ENCODE results near the gene SPAG7. TPM values are rescaled to one million over a fixed set of nuclear protein-coding genes. Genes with fewer than 3 reads are reported as not detected.
A peak's percentile ranks its signal among the peaks of the same experiment; 100 is the strongest.

Gene SPAG7
- total RNA-seq, 1 experiment from 2014 or later: 23.1 TPM

GRCh38 chr17:4947010-4947410 is 20.6 kb downstream of the SPAG7 start:
- no peak for TF ChIP-seq CTCF (IDR thresholded peaks at IDR 0.05; ENCODE audit: insufficient read depth in 1 of 2, low read depth in 1 of 2, low read length in 1 of 2, severe bottlenecking in 1 of 2, unreplicated experiment in 1 of 2)
- Mint-ChIP-seq H3K9me3 (ENCODE audit: unreplicated experiment) (no peaks in the 10 kb centered on the region), H3K4me3 (ENCODE audit: unreplicated experiment) (peak overlapping the region; percentile 85), H3K4me1 (ENCODE audit: low read depth, unreplicated experiment) (peaks cover 10% of the 10 kb centered on the region), H3K27me3 (ENCODE audit: insufficient read depth, unreplicated experiment) (no peaks in the 10 kb centered on the region), H3K36me3 (ENCODE audit: insufficient read depth, unreplicated experiment) (peaks cover 43% of the 10 kb centered on the region), H3K27ac (ENCODE audit: unreplicated experiment) (peak overlapping the region; percentile 87)
- POLR2A ChIA-PET: no interaction called here
- no peaks in the 10 kb centered on the region for H3K9me3 ChIP-seq
- H3K27me3 ChIP-seq (replicated peaks; ENCODE audit: control insufficient read depth, insufficient read depth, low read length): no peaks in the 10 kb centered on the region
- H3K4me3 ChIP-seq (ENCODE audit: low read depth, low read length): peak overlapping the region; percentile 97
- BruUV-seq (replicated peaks): no TSS peak
- H3K4me1 ChIP-seq: peaks cover 15% of the 10 kb centered on the region
- DNase-seq: no peak
- intact Hi-C loops (cut with micrococcal nuclease; ENCODE audit: unreplicated experiment): no loop called here
- H3K36me3 ChIP-seq (ENCODE audit: control insufficient read depth, insufficient read depth, low read length): no peaks in the 10 kb centered on the region; the same call in 1 of the 2 replicates
- CTCF ChIA-PET: interaction anchor here (0.8 kb wide), 1 partner anchor 20 kb away, joined by 3 read pairs; the partner anchor contains the start of gene SPAG7

- BruUV-seq (replicated peaks): TSS peak; percentile 56
- peaks cover 11% of the 10 kb centered on the region for H3K4me1 ChIP-seq
- H3K36me3 ChIP-seq (ENCODE audit: control insufficient read depth, insufficient read depth, low read length): no peaks in the 10 kb centered on the region; the same call in 1 of the 2 replicates
- peak overlapping the region; percentile 85 for H3K4me3 Mint-ChIP-seq (ENCODE audit: unreplicated experiment)
- no peaks in the 10 kb centered on the region for H3K27me3 ChIP-seq (replicated peaks; ENCODE audit: control insufficient read depth, insufficient read depth, low read length)
- intact Hi-C loops (cut with micrococcal nuclease; ENCODE audit: unreplicated experiment): no loop called here
- no peak for DNase-seq
- no peak for TF ChIP-seq CTCF (IDR thresholded peaks at IDR 0.05; ENCODE audit: insufficient read depth in 1 of 2, low read depth in 1 of 2, low read length in 1 of 2, severe bottlenecking in 1 of 2, unreplicated experiment in 1 of 2)
- POLR2A ChIA-PET: no interaction called here
- no peaks in the 10 kb centered on the region for H3K9me3 ChIP-seq
- peak overlapping the region; percentile 87 for H3K27ac Mint-ChIP-seq (ENCODE audit: unreplicated experiment)
- CTCF ChIA-PET: interaction anchor here (0.8 kb wide), 1 partner anchor 21 kb away, joined by 3 read pairs; the partner anchor contains the start of gene SPAG7
- H3K4me1 Mint-ChIP-seq (ENCODE audit: low read depth, unreplicated experiment): peaks cover 9% of the 10 kb centered on the region
- H3K27me3 Mint-ChIP-seq (ENCODE audit: insufficient read depth, unreplicated experiment): no peaks in the 10 kb centered on the region
- no peaks in the 10 kb centered on the region for H3K9me3 Mint-ChIP-seq (ENCODE audit: unreplicated experiment)
- H3K36me3 Mint-ChIP-seq (ENCODE audit: insufficient read depth, unreplicated experiment): peaks cover 43% of the 10 kb centered on the region
- H3K4me3 ChIP-seq (ENCODE audit: low read depth, low read length): peak overlapping the region; percentile 97
Measured at GRCh38 chr17:4946312-4946976, 21.2 kb downstream of the SPAG7 start.

GRCh38 chr17:4945944-4946280 is 21.7 kb downstream of the SPAG7 start:
- H3K27me3 Mint-ChIP-seq (ENCODE audit: insufficient read depth, unreplicated experiment): no peaks in the 10 kb centered on the region
- ChIA-PET POLR2A (no interaction called here), CTCF (no interaction called here)
- TF ChIP-seq CTCF (IDR thresholded peaks at IDR 0.05; ENCODE audit: insufficient read depth in 1 of 2, low read depth in 1 of 2, low read length in 1 of 2, severe bottlenecking in 1 of 2, unreplicated experiment in 1 of 2): no peak
- H3K27ac Mint-ChIP-seq (ENCODE audit: unreplicated experiment): peak overlapping the region; percentile 87
- H3K36me3 Mint-ChIP-seq (ENCODE audit: insufficient read depth, unreplicated experiment): peaks cover 43% of the 10 kb centered on the region
- Histone ChIP-seq H3K9me3 (no peaks in the 10 kb centered on the region), H3K27me3 (replicated peaks; ENCODE audit: control insufficient read depth, insufficient read depth, low read length) (no peaks in the 10 kb centered on the region), H3K36me3 (ENCODE audit: control insufficient read depth, insufficient read depth, low read length) (no peaks in the 10 kb centered on the region; the same call in 1 of the 2 replicates), H3K4me3 (ENCODE audit: low read depth, low read length) (no peak overlapping the region), H3K4me1 (0 out of 2 replicates have a peak, but pooled peaks cover 7% of the 10 kb centered on the region)
- H3K4me1 Mint-ChIP-seq (ENCODE audit: low read depth, unreplicated experiment): peaks cover 8% of the 10 kb centered on the region
- BruUV-seq (replicated peaks): no TSS peak
- peak overlapping the region; percentile 85 for H3K4me3 Mint-ChIP-seq (ENCODE audit: unreplicated experiment)
- DNase-seq: no peak
- H3K9me3 Mint-ChIP-seq (ENCODE audit: unreplicated experiment): no peaks in the 10 kb centered on the region
- intact Hi-C loops (cut with micrococcal nuclease; ENCODE audit: unreplicated experiment): no loop called here

Data from Caco-2 (cell line).